ENCODE data around the gene PGLYRP2.
"Not testable (repeated sequence)": the region's sequence is repeated elsewhere in the genome, so short reads cannot be mapped to it uniquely, and the experiment has no call there.

Gene PGLYRP2

GRCh38 chr19:15475611-15476010 lies 3.7 kb downstream of the PGLYRP2 start:
- in situ Hi-C loops (cut with HindIII; ENCODE audit: low pct_unique_long_range_greater_than_20kb, low sequenced_read_pairs), result no loop called here
- no peak for DNase-seq (ENCODE audit: low read depth in 1 of 2, low spot score in 1 of 2)
- TF ChIP-seq JUND (IDR thresholded peaks at IDR 0.05; ENCODE audit: low read depth), result no peak

- in situ Hi-C loops (cut with HindIII; ENCODE audit: low pct_unique_long_range_greater_than_20kb, low sequenced_read_pairs), result no loop called here
- no peak for TF ChIP-seq JUND (IDR thresholded peaks at IDR 0.05; ENCODE audit: low read depth)
- DNase-seq (ENCODE audit: low read depth in 1 of 2, low spot score in 1 of 2), result no peak
Observed at GRCh38 chr19:15475169-15475568, 4.1 kb downstream of the PGLYRP2 start.

- DNase-seq (ENCODE audit: low read depth in 1 of 2, low spot score in 1 of 2); in situ Hi-C loops (cut with HindIII; ENCODE audit: low pct_unique_long_range_greater_than_20kb, low sequenced_read_pairs): not testable (repeated sequence)
Observed at GRCh38 chr19:15473821-15474220, 5.5 kb downstream of the PGLYRP2 start.

GRCh38 chr19:15471639-15472101 lies 7.6 kb downstream of the PGLYRP2 start:
- no peak for TF ChIP-seq JUND (IDR thresholded peaks at IDR 0.05; ENCODE audit: low read depth)
- in situ Hi-C loops (cut with HindIII; ENCODE audit: low pct_unique_long_range_greater_than_20kb, low sequenced_read_pairs), result no loop called here
- no peak for DNase-seq (ENCODE audit: low read depth in 1 of 2, low spot score in 1 of 2)

- TF ChIP-seq JUND (IDR thresholded peaks at IDR 0.05; ENCODE audit: low read depth), result no peak
- in situ Hi-C loops (cut with HindIII; ENCODE audit: low pct_unique_long_range_greater_than_20kb, low sequenced_read_pairs), result no loop called here
- DNase-seq (ENCODE audit: low read depth in 1 of 2, low spot score in 1 of 2), result no peak
Observed at GRCh38 chr19:15469513-15470297, 9.6 kb downstream of the PGLYRP2 start.

- no peak for TF ChIP-seq JUND (IDR thresholded peaks at IDR 0.05; ENCODE audit: low read depth)
- no peak for DNase-seq (ENCODE audit: low read depth in 1 of 2, low spot score in 1 of 2)
- in situ Hi-C loops (cut with HindIII; ENCODE audit: low pct_unique_long_range_greater_than_20kb, low sequenced_read_pairs), result no loop called here
Observed at GRCh38 chr19:15468675-15469512, 10.4 kb downstream of the PGLYRP2 start.

GRCh38 chr19:15467734-15468214 lies 11.5 kb downstream of the PGLYRP2 start:
- no peak for DNase-seq (ENCODE audit: low read depth in 1 of 2, low spot score in 1 of 2)
- in situ Hi-C loops (cut with HindIII; ENCODE audit: low pct_unique_long_range_greater_than_20kb, low sequenced_read_pairs), result no loop called here
- no peak for TF ChIP-seq JUND (IDR thresholded peaks at IDR 0.05; ENCODE audit: low read depth)

GRCh38 chr19:15466851-15467733 lies 12.2 kb downstream of the PGLYRP2 start:
- TF ChIP-seq JUND (IDR thresholded peaks at IDR 0.05; ENCODE audit: low read depth), result no peak
- in situ Hi-C loops (cut with HindIII; ENCODE audit: low pct_unique_long_range_greater_than_20kb, low sequenced_read_pairs), result no loop called here
- peak in 1 of 2 experiments; percentile 88 for DNase-seq (ENCODE audit: low read depth in 1 of 2, low spot score in 1 of 2)

GRCh38 chr19:15464394-15465385 lies 14.6 kb downstream of the PGLYRP2 start, which contains the start of gene RASAL3:
RASAL3 (minus strand) TSS chr19:15464544; CDS start chr19:15464358, 186 bp downstream.
- in situ Hi-C loops (cut with HindIII; ENCODE audit: low pct_unique_long_range_greater_than_20kb, low sequenced_read_pairs), result no loop called here
- TF ChIP-seq JUND (IDR thresholded peaks at IDR 0.05; ENCODE audit: low read depth), result no peak
- DNase-seq (ENCODE audit: low read depth in 1 of 2, low spot score in 1 of 2), result no peak

GRCh38 chr19:15463861-15464371 lies 15.4 kb downstream of the PGLYRP2 start:
- no peak for DNase-seq (ENCODE audit: low read depth in 1 of 2, low spot score in 1 of 2)
- no peak for TF ChIP-seq JUND (IDR thresholded peaks at IDR 0.05; ENCODE audit: low read depth)
- in situ Hi-C loops (cut with HindIII; ENCODE audit: low pct_unique_long_range_greater_than_20kb, low sequenced_read_pairs), result no loop called here

GRCh38 chr19:15461694-15462093 lies 17.6 kb downstream of the PGLYRP2 start:
- DNase-seq (ENCODE audit: low read depth in 1 of 2, low spot score in 1 of 2), result no peak
- TF ChIP-seq JUND (IDR thresholded peaks at IDR 0.05; ENCODE audit: low read depth), result no peak
- in situ Hi-C loops (cut with HindIII; ENCODE audit: low pct_unique_long_range_greater_than_20kb, low sequenced_read_pairs), result no loop called here

All from T47D (cell line).